H1 (cell line): ENCODE measurements around the gene SV2C. TPM values are rescaled to one million over a fixed set of nuclear protein-coding genes. Genes with fewer than 3 reads are reported as not detected.

Source experiments
- KDM5A ChIP-seq: fragments of 200-600 bp; IDR thresholded peaks from 2 replicates; pipeline ENCODE4 v1.7.1; 2012; ENCODE audit warnings: mild to moderate bottlenecking, low read length, inconsistent platforms, mixed read lengths
- polyA plus RNA-seq, 7 experiments: library from polyadenylated mRNA; depleted of rRNA in 3 of 7; stranded (reverse) in 5 of 7; unstranded in 2 of 7; fragments of >200 nt in 5 of 7; fragments of 200-250 nt in 2 of 7; gene quantifications; 1 replicate in 5 of 7; 2 replicates in 1 of 7; 4 replicates in 1 of 7; pipeline versions ENCODE4 v1.2.1 to v1.2.3, GENCODE V29; 2011 to 2013; ENCODE audit warnings: missing spikeins in 2 of 7, mixed read lengths in 2 of 7
- total RNA-seq: library from RNA; stranded (reverse); fragmentation: NEBNext Ultra II Directional; extraction: Animal tissue kit (Norgen Biotek cat#: 25700); gene quantifications from 2 replicates; pipeline ENCODE4 v1.2.1, GENCODE V29; 2021
- TF ChIP-seq, protein P1 (sequence below): IDR thresholded peaks from 2 replicates; pipeline ENCODE4 v1.6.1; 2012; ENCODE audit warnings: inconsistent platforms

Gene SV2C
- total and polyA plus RNA-seq, 2 of the 8 experiments (the other 6 are each of a cell fraction or from before 2014, with no cell fraction given) = 0.08 to 0.24 TPM

DNA sequence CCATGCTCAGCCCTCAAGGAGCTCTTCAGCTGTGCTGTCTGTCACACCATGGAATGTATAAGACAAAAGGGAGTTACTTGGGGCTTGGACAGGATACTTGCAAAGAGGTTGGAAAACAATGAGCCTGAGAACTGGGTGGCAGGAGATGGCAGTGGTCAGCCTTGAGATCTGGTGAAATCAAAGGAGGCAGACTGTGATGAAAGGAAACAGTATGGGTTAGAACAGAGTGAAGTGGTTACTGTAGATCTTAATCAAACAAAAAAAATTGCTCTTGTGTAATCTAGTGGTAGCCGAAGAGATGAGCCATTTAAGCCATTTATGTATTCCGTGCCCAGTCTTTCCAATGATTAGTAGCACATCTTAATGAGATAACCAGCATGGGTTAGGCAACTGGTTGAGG lies 142.2 kb downstream of the SV2C start (continued):
- TF ChIP-seq, protein P1, sequence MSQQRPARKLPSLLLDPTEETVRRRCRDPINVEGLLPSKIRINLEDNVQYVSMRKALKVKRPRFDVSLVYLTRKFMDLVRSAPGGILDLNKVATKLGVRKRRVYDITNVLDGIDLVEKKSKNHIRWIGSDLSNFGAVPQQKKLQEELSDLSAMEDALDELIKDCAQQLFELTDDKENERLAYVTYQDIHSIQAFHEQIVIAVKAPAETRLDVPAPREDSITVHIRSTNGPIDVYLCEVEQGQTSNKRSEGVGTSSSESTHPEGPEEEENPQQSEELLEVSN = no peak
- TF ChIP-seq KDM5A = no peak
- TF ChIP-seq, all 59 proteins: peak for 0
